Measurements from ENCODE around the gene UQCC2.

UQCC2 gene

DNA sequence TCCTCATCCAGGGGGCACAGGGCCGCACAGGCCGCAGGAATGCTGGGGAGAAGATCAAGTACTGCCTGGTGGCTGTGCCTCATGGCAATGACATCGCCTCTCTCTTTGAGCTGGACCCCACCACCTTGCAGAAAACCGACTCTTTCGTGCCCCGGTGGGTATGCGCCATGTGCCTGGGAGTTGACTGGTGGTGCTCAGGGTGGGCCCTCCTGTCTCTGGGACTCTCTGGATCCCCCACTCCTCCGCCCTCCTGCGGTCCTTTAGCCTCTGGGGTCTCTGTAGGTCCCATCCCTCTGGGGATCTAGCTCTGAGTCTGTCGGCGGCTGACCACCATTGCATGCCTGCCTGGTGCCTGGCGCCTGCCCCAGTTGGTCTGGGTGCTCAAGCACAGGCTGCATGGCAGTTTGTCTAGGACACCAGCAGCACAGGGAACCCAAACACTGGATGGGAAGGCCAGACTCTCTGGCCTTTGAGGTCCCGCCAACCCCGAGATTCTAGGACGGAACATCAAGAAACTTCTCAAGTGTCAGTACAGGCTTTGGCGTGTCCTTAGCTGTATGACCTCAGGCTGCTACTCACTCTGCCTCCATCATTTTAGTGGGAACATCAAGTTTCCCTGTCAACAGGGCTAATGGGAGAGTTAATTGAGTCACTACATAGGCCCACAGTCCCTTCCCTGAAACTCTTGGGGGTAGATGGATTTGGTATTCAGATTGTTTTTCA lies 47.6 kb downstream of the UQCC2 start:
- TF ChIP-seq Cebpa-rat (IDR thresholded peaks at IDR 0.05) = no peak
- Histone ChIP-seq H3K36me3 (peaks cover 88% of the 10 kb centered on the region), H3K9me3 (no peaks in the 10 kb centered on the region), H3K27ac (no peak overlapping the region), H4K20me1 (peaks cover 5% of the 10 kb centered on the region; the same call in 1 of the 2 replicates), H3K27me3 (no peaks in the 10 kb centered on the region), H3K9ac (no peak overlapping the region), H3K4me3 (no peak overlapping the region), H3K4me2 (no peak overlapping the region), H3K4me1 (peaks cover 4% of the 10 kb centered on the region; the same call in 1 of the 2 replicates)

DNA sequence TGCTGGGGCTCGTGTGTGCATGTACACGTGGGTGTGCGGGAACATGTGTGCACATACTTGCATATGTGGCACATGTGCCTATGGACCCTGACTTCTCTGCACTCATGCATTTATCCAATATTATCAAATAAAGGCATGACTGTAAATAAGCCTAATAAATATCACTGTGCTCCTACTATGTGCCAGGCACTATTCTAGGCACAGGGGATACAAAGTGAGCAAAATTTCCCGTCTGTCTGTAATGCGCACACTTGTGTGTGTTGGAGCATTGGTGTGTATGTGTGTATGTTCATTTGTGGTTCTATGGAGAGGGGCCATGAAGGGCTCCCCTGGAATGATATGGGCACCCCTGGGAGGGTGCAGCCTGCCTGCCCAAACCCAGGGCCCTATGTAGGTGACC lies 48.5 kb downstream of the UQCC2 start:
- H3K9ac ChIP-seq = no peak overlapping the region
- H3K4me2 ChIP-seq = no peak overlapping the region
- peaks cover 5% of the 10 kb centered on the region; the same call in 1 of the 2 replicates for H4K20me1 ChIP-seq
- H3K9me3 ChIP-seq = no peaks in the 10 kb centered on the region
- no peak overlapping the region for H3K27ac ChIP-seq
- peaks cover 88% of the 10 kb centered on the region for H3K36me3 ChIP-seq
- H3K27me3 ChIP-seq = no peaks in the 10 kb centered on the region
- H3K4me3 ChIP-seq = no peak overlapping the region
- no peak for TF ChIP-seq Cebpa-rat (IDR thresholded peaks at IDR 0.05)
- no peaks in the 10 kb centered on the region for H3K4me1 ChIP-seq

DNA sequence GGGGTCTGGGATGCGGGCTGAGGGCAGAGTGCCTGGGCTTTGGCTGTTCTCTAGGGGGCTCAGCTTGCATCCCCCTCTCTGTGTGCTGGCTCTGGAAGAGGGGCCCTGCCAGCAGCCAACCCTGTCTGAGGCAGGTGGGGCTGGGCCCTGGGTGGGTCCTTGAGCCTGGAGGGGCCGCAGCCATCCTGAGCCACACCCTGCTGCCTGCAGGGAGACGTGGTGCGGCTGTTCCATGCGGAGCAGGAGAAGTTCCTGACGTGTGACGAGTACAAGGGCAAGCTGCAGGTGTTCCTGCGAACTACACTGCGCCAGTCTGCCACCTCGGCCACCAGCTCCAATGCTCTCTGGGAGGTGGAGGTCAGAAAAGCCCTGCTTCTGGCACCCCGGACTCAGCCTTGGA lies 49.2 kb downstream of the UQCC2 start:
- Histone ChIP-seq H3K27ac (no peak overlapping the region), H3K4me1 (no peaks in the 10 kb centered on the region), H3K27me3 (no peaks in the 10 kb centered on the region), H3K9ac (no peak overlapping the region), H3K9me3 (no peaks in the 10 kb centered on the region), H4K20me1 (no peaks in the 10 kb centered on the region), H3K4me3 (no peak overlapping the region), H3K4me2 (no peak overlapping the region), H3K36me3 (peaks cover 87% of the 10 kb centered on the region)
- TF ChIP-seq Cebpa-rat (IDR thresholded peaks at IDR 0.05) = no peak

DNA sequence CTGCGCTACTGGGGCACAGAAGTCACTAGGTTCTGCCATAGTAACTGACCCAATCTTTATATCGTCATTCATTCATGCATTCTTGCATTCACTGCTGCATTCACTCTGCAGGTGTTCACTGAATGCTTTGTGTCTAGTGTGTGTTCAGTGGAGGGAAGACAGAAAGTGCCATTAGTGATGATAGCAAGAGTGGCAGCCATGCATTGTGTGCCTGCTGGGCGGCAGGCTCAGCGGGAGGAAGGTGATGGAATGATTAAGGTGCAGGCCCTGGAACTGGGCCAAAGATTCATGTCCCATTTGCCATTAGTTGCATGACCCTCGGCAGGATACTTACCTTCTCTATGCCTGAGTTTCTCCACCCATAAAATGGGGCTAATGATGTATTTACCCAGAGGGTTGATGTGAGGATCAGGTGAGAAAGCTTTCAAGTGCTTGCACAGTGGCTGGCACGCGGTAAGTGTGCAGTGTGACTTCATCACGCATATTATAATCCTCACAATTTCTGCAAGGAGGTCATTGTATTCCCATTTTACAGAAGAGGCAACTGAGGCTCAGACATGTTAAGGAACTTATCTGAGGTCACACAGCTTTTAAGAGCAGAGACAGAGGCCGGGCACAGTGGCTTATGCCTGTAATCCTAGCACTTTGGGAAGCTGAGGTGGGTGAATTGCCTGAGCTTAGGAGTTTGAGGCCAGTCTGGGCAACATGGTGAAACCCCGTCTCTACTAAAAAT lies 50.2 kb downstream of the UQCC2 start:
- Histone ChIP-seq H3K4me1 (no peaks in the 10 kb centered on the region), H3K9me3 (no peaks in the 10 kb centered on the region), H3K27ac (no peak overlapping the region), H3K27me3 (no peaks in the 10 kb centered on the region), H3K9ac (no peak overlapping the region), H4K20me1 (no peaks in the 10 kb centered on the region), H3K36me3 (peaks cover 85% of the 10 kb centered on the region), H3K4me3 (no peak overlapping the region), H3K4me2 (no peak overlapping the region)
- TF ChIP-seq Cebpa-rat (IDR thresholded peaks at IDR 0.05) = no peak

DNA sequence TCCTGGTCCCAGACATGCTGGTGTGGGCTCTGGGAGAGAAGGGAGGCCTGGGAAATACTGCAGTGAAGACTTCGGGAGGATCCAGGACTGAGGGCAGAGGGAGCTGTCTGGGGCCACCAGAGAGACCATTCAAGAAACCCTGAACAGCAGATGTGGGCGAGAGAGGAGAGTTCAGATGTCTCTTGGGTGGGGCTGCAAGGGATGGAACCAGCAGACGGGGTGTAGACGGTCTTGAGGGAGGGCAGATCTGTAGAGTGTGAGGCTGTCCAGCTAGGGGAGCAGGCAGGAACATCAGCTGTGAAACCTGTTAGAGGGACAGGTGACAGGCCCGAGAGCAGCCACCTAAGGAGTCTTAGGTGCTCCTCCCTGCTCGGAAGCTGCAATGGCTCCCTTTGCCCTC lies 51.5 kb downstream of the UQCC2 start:
- no peak overlapping the region for H3K4me2 ChIP-seq
- TF ChIP-seq Cebpa-rat (IDR thresholded peaks at IDR 0.05) = no peak
- H4K20me1 ChIP-seq = no peaks in the 10 kb centered on the region
- H3K9me3 ChIP-seq = no peaks in the 10 kb centered on the region
- peaks cover 87% of the 10 kb centered on the region for H3K36me3 ChIP-seq
- H3K4me3 ChIP-seq = no peak overlapping the region
- peaks cover 5% of the 10 kb centered on the region; the same call in 1 of the 2 replicates for H3K4me1 ChIP-seq
- H3K9ac ChIP-seq = no peak overlapping the region
- no peak overlapping the region for H3K27ac ChIP-seq
- no peaks in the 10 kb centered on the region for H3K27me3 ChIP-seq

DNA sequence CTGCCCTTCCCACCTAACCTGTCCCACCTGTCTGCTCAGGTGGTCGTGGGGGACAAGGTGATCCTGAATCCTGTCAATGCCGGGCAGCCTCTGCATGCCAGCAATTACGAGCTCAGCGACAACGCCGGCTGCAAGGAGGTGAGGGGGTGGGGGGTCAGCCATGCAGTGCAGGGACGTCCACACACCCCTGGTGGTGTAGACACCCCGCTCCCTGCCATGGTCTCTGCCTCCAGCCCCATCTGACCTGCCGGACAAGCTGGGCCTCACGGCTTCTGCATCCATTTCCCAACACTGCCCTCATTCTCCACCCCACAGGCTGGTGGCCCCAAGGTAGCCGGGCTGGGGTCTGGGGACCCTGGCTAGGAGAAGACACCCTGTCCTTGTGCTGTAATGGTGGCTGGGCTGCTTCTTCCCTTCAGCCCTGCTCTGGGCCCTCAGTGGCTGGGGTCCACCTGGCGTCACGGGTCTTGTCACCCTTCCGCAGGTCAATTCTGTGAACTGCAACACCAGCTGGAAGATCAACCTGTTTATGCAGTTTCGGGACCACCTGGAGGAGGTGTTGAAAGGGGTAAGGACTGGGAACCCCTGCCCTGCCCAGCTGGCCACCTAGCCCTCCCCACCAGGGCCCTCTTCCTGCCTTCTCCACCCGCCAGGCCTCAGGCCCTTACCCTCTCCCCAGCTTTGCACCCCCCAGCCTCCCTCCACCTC lies 52.4 kb downstream of the UQCC2 start:
- TF ChIP-seq Cebpa-rat (IDR thresholded peaks at IDR 0.05) = no peak
- no peak overlapping the region for H3K27ac ChIP-seq
- no peaks in the 10 kb centered on the region for H3K9me3 ChIP-seq
- no peaks in the 10 kb centered on the region for H4K20me1 ChIP-seq
- no peak overlapping the region for H3K4me3 ChIP-seq
- no peak overlapping the region for H3K4me2 ChIP-seq
- no peaks in the 10 kb centered on the region for H3K27me3 ChIP-seq
- H3K4me1 ChIP-seq = peaks cover 11% of the 10 kb centered on the region; the same call in 1 of the 2 replicates
- peaks cover 80% of the 10 kb centered on the region for H3K36me3 ChIP-seq
- H3K9ac ChIP-seq = no peak overlapping the region

DNA sequence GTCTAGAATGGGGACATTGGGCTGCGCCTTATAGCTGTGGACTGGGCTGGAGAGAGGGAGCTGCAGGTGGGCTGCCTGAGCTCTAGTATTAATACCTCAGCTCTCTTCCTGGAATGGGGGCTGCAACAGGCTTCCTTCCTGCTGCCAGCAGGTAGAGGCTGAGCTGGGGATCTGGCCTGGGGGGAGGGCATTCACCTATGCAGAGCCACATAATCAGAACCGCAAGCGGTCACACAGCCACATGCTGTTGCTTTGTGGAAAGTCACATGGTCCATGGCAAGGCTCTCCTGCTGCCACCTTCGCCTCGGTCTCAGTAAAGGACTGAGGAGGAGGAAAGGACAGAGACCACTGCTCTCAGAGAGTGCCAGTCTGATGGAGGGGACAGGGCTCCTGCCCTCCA lies 54.7 kb downstream of the UQCC2 start:
- Histone ChIP-seq H3K4me3 (no peak overlapping the region), H3K9me3 (no peaks in the 10 kb centered on the region), H4K20me1 (0 out of 2 replicates have a peak, but pooled peaks cover 1% of the 10 kb centered on the region), H3K4me1 (peaks cover 16% of the 10 kb centered on the region), H3K27me3 (no peaks in the 10 kb centered on the region), H3K9ac (no peak overlapping the region), H3K36me3 (peaks cover 73% of the 10 kb centered on the region), H3K4me2 (no peak overlapping the region), H3K27ac (no peak overlapping the region)
- TF ChIP-seq Cebpa-rat (IDR thresholded peaks at IDR 0.05) = no peak

DNA sequence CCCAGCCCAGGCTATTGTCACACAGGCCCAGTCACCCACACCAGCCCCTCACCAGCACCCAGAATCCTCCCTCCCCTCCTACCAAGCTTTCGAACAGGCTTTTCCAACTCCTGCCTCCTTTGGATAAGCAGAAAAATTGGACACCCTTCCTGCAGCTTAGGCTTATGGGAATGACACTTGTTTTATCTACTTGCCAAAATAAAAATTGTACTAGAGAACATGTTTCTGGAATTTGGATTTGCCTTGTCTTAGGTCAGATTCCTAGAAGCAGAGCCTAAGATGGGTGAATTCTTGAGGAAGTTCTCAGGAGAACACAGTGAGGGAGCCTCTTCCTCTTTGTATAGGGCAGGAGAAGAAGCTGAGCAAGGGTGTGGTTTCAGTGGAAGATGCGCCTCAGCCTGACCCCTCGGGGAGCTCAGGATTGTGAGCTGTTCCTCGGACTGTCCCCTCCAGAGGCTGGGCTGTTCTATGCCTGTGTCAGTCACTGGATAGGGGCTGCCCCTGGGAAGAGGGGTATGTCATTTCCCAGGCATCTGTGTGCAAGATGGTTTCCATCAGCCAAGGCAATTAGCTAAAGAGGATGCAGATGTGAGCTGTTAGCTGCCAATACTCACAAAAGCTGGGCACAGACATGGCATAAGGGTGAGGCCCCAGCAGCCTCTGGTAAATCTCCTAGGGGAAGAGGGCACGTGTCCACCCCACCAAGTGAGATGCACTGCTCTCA lies 56.5 kb downstream of the UQCC2 start:
- no peaks in the 10 kb centered on the region for H3K27me3 ChIP-seq
- 0 out of 2 replicates have a peak, but pooled peaks cover 4% of the 10 kb centered on the region for H4K20me1 ChIP-seq
- no peak overlapping the region for H3K4me3 ChIP-seq
- H3K4me2 ChIP-seq = peak overlapping the region; percentile 12; the same call in 1 of the 2 replicates
- no peak overlapping the region for H3K27ac ChIP-seq
- H3K36me3 ChIP-seq = peaks cover 73% of the 10 kb centered on the region
- peaks cover 21% of the 10 kb centered on the region for H3K4me1 ChIP-seq
- no peak overlapping the region for H3K9ac ChIP-seq
- no peak for TF ChIP-seq Cebpa-rat (IDR thresholded peaks at IDR 0.05)
- H3K9me3 ChIP-seq = no peaks in the 10 kb centered on the region

DNA sequence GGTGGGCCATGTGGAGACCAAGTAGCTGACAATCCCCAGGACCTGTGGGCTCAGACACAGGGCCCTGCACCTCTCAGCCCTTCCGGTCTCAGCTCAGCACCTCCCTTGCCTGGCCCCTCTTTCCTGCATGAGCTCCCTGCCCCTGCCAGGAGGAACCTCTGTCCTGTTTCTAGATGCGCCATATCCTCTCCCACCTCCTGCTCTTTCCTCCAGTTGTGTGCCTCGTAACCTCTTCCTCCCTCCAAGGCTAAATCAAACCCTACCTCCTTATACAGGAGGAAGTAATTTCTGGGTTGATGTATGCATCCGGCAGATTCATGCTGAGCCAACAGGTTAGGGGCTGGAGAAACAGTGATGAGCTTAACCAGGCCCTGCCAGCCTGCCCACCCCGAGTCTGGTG lies 59.5 kb downstream of the UQCC2 start:
- H3K36me3 ChIP-seq = peaks cover 76% of the 10 kb centered on the region
- no peak overlapping the region for H3K9ac ChIP-seq
- peak overlapping the region; percentile 28 for H3K4me2 ChIP-seq
- no peaks in the 10 kb centered on the region for H3K9me3 ChIP-seq
- 0 out of 2 replicates have a peak, but pooled peaks cover 4% of the 10 kb centered on the region for H4K20me1 ChIP-seq
- peak overlapping the region; percentile 47; the same call in 1 of the 2 replicates for H3K27ac ChIP-seq
- no peak overlapping the region for H3K4me3 ChIP-seq
- no peak for TF ChIP-seq Cebpa-rat (IDR thresholded peaks at IDR 0.05)
- H3K4me1 ChIP-seq = peaks cover 21% of the 10 kb centered on the region
- H3K27me3 ChIP-seq = no peaks in the 10 kb centered on the region

Data from BLaER1 (cell line).